D721Med (cell line): ENCODE measurements around the gene ADO.

Experiments used
- DNase-seq: peaks from one replicate; pipeline ENCODE4 v3.0.0; 2011; ENCODE audit warnings: low spot score; ENCODE audit not compliant: insufficient read length
- FAIRE-seq: peaks from 2 replicates; lab custom pipeline; 2011; peaks lifted over from hg19 to GRCh38; lab: Jason Lieb, UNC
- CTCF ChIP-seq: IDR thresholded peaks from 2 replicates; pipeline ENCODE4 v1.5.1; 2012; ENCODE audit warnings: mild to moderate bottlenecking, control low read depth; ENCODE audit not compliant: insufficient read depth; ENCODE audit errors: missing control alignments

ADO gene

DNA sequence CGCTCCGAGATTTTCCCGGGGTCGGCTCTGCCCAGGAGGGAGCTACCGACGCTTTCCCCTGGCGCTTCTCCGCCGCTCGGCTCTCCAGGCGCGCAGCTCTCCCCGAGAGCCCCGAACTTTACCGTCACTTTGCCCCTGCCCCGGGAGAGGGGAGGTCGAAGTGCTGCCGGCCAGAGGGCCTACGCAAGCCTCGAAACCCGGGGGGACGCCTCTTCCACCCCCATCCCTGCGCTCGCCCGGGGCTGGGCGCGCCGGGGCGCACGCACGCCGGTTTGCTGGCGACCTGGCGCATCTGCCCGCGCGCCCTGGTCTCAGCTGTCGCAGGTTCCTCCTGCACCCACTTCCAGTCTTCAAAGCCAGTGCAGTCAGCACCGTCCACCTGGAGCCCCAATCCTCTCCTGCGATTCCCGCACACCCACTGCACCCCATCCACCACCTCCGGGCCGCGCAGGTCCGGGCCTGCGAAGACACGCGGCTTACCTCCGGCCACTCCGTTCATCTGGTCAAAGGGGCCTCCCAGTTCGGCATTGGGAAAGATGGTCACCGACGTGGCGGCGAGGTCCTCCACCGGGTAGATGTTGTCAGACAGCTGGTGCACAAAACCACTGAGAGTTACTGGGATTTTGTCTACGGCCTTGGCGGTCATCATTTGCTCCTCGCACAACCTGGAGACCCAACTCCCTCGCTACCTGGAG lies 11.0 kb downstream of the ADO start:
- no peak for FAIRE-seq
- TF ChIP-seq CTCF: no peak
- DNase-seq: no peak

DNA sequence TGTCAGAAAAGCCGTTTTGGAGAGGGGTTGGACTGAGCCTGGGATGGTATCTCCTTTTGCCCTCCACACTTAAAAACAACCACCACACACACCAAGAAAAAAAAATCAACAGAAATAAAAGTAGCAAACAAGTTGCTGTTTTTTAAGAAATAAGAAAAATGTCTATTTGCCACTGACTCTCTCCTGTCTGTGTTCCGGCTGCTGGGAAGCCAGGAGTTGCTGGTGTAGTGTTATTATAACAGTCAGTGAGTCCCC lies 11.5 kb downstream of the ADO start:
- FAIRE-seq (no peak), DNase-seq (no peak)

DNA sequence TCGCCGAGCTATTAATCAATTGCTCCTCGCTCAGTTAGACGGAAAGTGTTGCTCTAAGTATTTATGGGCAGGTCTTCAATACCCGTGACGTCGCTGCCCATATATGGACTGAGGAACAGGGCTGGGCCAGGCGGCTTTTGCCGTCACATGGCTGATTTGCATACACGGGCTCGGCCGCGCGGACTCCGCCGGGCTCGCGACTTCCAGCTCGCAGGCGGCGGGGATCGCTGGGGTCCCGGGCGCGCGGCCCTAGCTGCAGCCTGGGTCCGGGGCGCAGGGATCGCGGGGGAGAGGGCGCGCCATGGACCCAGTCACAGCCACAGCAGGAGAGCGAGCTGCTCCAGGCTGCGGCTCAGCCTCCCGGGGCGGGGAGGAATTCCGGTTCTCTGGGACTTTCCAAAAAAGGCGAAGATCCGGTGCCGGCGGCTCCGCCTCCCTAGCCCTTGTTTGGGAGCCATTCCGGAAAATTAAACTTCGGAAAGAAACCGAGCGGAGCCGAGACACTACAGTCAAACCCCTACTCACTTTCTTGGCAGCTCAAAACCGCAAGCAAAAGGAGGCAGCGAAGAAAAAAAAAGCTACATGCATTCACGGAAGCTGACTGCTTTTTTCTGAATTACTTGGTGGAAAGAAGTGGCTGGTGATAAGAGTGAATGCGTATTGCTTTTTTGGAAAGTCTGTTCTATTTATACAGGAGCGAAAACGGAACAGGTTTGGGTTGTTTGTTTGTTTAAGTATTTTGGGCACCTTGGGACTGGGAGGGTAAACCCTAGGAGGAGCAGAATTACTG lies 12.0 kb downstream of the ADO start, which contains the start of gene EGR2:
EGR2 (minus strand) TSS at position 36 of the 790 bp plus-strand sequence. CDS start 337 bp downstream, outside the sequence.
- TF ChIP-seq CTCF: no peak
- FAIRE-seq (no peak), DNase-seq (peak; percentile 84)

More for the DNA sequence above, 11.5 kb downstream of the ADO start:
- TF ChIP-seq CTCF: no peak

GRCh38 chr10:62817121-62817765 lies 12.7 kb downstream of the ADO start:
- DNase-seq (no peak), FAIRE-seq (no peak)
- TF ChIP-seq CTCF: no peak

DNA sequence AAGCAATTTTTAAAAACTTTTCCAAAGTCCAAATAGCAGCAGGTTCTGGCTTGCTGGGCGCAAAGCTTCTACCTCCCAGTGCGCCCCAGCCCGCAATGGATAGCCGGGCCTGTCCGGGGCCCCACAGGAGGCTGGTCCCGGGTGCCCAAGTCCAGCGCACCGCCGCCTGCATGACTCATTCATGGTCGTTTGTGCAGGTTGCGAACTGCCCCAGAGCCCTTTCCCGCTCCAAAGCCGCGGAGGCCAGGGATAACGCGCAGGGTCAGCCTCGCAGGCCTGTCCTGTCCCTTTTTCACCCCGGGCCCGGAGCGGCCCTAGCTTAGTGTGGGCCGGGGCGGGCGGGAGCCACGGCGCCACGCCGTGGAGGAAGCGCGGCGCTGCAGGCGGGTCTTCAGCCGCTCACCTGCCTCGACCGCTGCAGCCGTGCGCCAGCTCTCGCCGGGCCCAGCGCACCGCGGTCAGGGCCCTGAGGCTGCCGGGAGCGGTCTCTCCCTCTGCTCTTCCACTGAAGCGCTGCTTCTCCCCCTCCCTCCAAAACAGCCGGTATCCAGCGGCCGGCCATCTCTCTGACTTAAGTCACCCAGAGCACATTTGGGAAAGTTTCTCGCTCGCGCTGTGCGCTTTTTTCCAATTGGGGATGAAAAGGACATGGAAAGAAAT lies 13.4 kb downstream of the ADO start:
- no peak for FAIRE-seq
- DNase-seq: no peak
- TF ChIP-seq CTCF: peak; percentile 56

- no peak for TF ChIP-seq CTCF
- FAIRE-seq (no peak), DNase-seq (no peak)
Observed at GRCh38 chr10:62818426-62819011, 14.0 kb downstream of the ADO start.
